Measurements from ENCODE around the gene NRXN3.

The NRXN3 gene

DNA sequence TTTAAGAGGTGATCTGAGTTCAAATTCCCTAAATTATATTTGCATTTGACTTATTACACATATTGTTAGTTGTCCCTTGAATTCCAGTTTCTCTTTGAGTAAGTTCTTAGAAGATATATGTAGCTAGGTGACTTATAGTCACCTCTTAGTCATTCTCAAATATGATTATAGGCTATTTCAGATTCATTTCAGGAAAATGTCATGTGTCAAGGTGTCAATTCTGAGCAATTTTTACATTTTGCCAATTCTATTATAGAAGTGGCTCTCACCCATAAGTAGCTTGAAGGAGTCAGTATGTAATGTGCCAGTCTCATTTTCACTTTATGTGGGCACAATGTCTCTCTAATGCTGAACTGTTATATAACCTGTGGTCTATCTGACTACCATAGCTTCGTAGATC, 1417.7 kb downstream of the NRXN3 start:
- Histone ChIP-seq H3K4me1 (ENCODE audit: control insufficient read depth, insufficient read depth, low read length, unreplicated experiment) (peaks cover 49% of the 10 kb centered on the region), H3K79me2 (ENCODE audit: control insufficient read depth, insufficient read depth, low read length, unreplicated experiment) (no peaks in the 10 kb centered on the region), H3K27me3 (ENCODE audit: insufficient read depth, low read length) (no peaks in the 10 kb centered on the region), H3K36me3 (ENCODE audit: insufficient read depth, low read length) (no peaks in the 10 kb centered on the region), H3K4me3 (ENCODE audit: low read depth, low read length) (no peak overlapping the region), H2AFZ (ENCODE audit: low read length, unreplicated experiment) (peak overlapping the region; percentile 17), H3K27ac (ENCODE audit: low read depth, low read length) (no peak overlapping the region)

DNA sequence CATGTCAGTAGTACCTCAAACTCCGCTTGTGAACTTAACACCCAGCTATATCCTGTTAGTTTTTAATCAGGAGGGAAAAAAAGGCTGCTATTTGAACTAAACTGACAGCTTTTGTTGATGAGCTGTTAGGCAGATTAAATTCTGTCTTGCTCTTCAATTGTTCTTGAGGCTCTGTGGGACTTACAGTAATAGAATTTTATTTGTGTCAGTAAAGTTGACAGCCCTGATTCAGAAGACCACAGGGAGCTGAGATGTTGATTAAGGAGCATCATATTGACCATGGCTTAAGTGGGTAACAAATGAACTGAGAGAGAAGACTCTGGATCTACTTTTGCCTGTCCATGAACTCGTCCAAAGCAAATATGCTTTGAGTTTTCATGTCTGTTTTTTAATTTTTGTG, 1418.2 kb downstream of the NRXN3 start:
- H3K27me3 ChIP-seq (ENCODE audit: insufficient read depth, low read length): no peaks in the 10 kb centered on the region
- H3K4me1 ChIP-seq (ENCODE audit: control insufficient read depth, insufficient read depth, low read length, unreplicated experiment): peaks cover 45% of the 10 kb centered on the region
- no peaks in the 10 kb centered on the region for H3K36me3 ChIP-seq (ENCODE audit: insufficient read depth, low read length)
- H3K27ac ChIP-seq (ENCODE audit: low read depth, low read length): no peak overlapping the region
- no peaks in the 10 kb centered on the region for H3K79me2 ChIP-seq (ENCODE audit: control insufficient read depth, insufficient read depth, low read length, unreplicated experiment)
- H3K4me3 ChIP-seq (ENCODE audit: low read depth, low read length): no peak overlapping the region
- peak overlapping the region; percentile 17 for H2AFZ ChIP-seq (ENCODE audit: low read length, unreplicated experiment)

DNA sequence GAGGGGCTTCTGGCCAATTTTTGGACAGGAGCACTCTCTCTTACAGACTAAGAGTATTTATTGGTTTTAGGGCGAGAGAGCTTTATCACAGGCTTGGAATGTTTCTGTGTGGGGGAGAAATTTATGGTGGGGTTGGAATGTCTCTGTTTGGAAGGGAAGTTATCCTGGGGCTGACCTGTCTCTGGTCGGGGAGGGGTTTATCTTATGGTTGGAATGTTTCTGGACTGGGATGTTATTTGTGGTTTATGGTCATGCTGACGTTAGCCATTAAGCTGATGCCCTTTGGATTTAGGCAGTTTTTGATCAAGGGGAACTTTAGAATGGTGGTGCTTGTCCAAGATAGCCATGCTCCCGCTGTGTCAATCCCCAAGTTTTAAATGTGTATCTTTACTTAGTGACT, 1426.4 kb downstream of the NRXN3 start:
- H3K4me3 ChIP-seq (ENCODE audit: low read depth, low read length): peak overlapping the region; percentile 6; the same call in 1 of the 2 replicates
- no peaks in the 10 kb centered on the region for H3K27me3 ChIP-seq (ENCODE audit: insufficient read depth, low read length)
- H2AFZ ChIP-seq (ENCODE audit: low read length, unreplicated experiment): peak overlapping the region; percentile 10
- H3K36me3 ChIP-seq (ENCODE audit: insufficient read depth, low read length): no peaks in the 10 kb centered on the region
- H3K4me1 ChIP-seq (ENCODE audit: control insufficient read depth, insufficient read depth, low read length, unreplicated experiment): peaks cover 34% of the 10 kb centered on the region
- H3K27ac ChIP-seq (ENCODE audit: low read depth, low read length): peak overlapping the region; percentile 76
- H3K79me2 ChIP-seq (ENCODE audit: control insufficient read depth, insufficient read depth, low read length, unreplicated experiment): no peaks in the 10 kb centered on the region

DNA sequence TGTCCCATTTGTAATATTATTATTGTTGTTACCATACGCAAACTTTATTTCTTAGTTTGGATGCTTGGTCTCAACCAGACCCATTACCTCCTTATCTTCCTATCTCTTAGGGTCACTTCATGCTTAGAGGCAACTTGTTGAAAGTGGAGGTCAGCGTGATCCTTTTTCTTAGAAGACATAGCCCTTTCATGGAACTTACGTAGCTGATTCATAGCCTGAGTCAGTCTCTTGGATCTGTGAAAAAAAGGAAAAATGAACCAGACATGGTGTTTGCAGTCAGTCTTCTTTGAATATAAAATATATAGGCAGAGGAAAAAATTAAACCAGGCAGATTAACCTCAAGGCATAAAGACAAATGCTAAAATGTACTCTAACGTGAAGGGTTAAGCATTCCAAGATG, 1427.4 kb downstream of the NRXN3 start:
- Histone ChIP-seq H3K4me3 (ENCODE audit: low read depth, low read length) (peak overlapping the region; percentile 6; the same call in 1 of the 2 replicates), H2AFZ (ENCODE audit: low read length, unreplicated experiment) (peak overlapping the region; percentile 10), H3K27me3 (ENCODE audit: insufficient read depth, low read length) (no peaks in the 10 kb centered on the region), H3K79me2 (ENCODE audit: control insufficient read depth, insufficient read depth, low read length, unreplicated experiment) (no peaks in the 10 kb centered on the region), H3K4me1 (ENCODE audit: control insufficient read depth, insufficient read depth, low read length, unreplicated experiment) (peaks cover 34% of the 10 kb centered on the region), H3K27ac (ENCODE audit: low read depth, low read length) (peak overlapping the region; percentile 76), H3K36me3 (ENCODE audit: insufficient read depth, low read length) (no peaks in the 10 kb centered on the region)

DNA sequence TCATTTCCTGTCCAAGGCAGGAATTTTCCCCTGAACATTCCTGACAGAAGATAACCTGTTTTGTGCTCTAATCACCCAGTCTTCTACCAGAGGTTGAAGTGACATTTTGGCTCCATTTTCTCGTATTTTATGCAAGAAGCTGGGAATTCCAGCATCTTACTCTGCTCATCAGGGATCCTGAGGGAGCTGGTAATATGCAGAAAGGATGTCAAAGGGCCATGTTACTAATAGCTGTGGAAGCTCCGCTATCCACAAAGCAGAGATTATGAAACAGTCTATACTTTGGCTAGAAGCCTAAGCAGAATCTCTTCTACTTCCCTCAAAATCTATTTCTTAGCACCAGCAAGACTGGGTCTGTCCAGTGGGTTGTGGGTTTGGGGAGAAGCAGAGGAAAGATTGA, 1428.2 kb downstream of the NRXN3 start:
- Histone ChIP-seq H2AFZ (ENCODE audit: low read length, unreplicated experiment) (no peak overlapping the region), H3K4me1 (ENCODE audit: control insufficient read depth, insufficient read depth, low read length, unreplicated experiment) (peaks cover 34% of the 10 kb centered on the region), H3K27me3 (ENCODE audit: insufficient read depth, low read length) (no peaks in the 10 kb centered on the region), H3K27ac (ENCODE audit: low read depth, low read length) (peak overlapping the region; percentile 76), H3K79me2 (ENCODE audit: control insufficient read depth, insufficient read depth, low read length, unreplicated experiment) (no peaks in the 10 kb centered on the region), H3K4me3 (ENCODE audit: low read depth, low read length) (peak overlapping the region; percentile 43; the same call in 1 of the 2 replicates), H3K36me3 (ENCODE audit: insufficient read depth, low read length) (no peaks in the 10 kb centered on the region)

DNA sequence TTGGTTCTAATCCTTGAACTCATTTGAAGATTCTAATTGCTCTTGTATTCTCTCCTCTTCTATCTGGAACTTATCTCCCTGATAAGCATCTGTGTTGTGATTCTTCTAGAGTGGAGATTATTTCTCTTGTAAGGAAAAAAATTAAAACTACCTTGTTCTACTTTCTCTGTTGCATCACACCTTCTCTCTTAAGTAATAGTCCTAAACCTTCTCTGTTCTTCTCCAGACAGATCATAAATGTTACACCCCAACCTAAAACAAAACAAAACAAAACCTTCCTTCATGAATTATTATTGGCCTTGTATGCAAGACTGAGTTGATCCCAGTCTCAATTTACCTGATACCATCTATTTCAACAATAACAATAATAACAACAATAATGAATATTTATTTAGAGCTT, 1429.1 kb downstream of the NRXN3 start:
- Histone ChIP-seq H2AFZ (ENCODE audit: low read length, unreplicated experiment) (no peak overlapping the region), H3K36me3 (ENCODE audit: insufficient read depth, low read length) (no peaks in the 10 kb centered on the region), H3K27ac (ENCODE audit: low read depth, low read length) (peak overlapping the region; percentile 76), H3K4me3 (ENCODE audit: low read depth, low read length) (no peak overlapping the region), H3K4me1 (ENCODE audit: control insufficient read depth, insufficient read depth, low read length, unreplicated experiment) (peaks cover 34% of the 10 kb centered on the region), H3K79me2 (ENCODE audit: control insufficient read depth, insufficient read depth, low read length, unreplicated experiment) (no peaks in the 10 kb centered on the region), H3K27me3 (ENCODE audit: insufficient read depth, low read length) (no peaks in the 10 kb centered on the region)

DNA sequence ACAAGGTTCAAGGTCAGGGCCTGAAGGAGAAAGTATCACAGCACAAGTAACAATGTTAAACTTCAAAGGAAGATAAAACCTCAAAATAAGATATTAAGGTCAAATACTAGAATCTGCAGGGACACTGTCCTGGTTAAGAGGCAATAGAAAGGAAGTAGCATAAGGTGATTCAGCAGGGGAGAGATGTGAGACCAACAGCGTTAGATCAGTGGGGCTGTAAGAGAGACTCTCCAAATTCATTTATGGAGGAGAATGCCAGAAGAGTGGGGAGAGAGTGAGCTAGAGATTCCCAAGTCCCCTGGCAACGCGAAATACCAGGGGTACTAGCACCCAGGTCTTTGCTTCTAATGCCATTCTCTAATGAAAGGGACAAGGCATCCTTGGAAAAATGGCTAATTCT, 1430.2 kb downstream of the NRXN3 start:
- Histone ChIP-seq H3K27me3 (ENCODE audit: insufficient read depth, low read length) (no peaks in the 10 kb centered on the region), H3K27ac (ENCODE audit: low read depth, low read length) (no peak overlapping the region), H2AFZ (ENCODE audit: low read length, unreplicated experiment) (no peak overlapping the region), H3K79me2 (ENCODE audit: control insufficient read depth, insufficient read depth, low read length, unreplicated experiment) (no peaks in the 10 kb centered on the region), H3K36me3 (ENCODE audit: insufficient read depth, low read length) (no peaks in the 10 kb centered on the region), H3K4me3 (ENCODE audit: low read depth, low read length) (no peak overlapping the region), H3K4me1 (ENCODE audit: control insufficient read depth, insufficient read depth, low read length, unreplicated experiment) (peaks cover 34% of the 10 kb centered on the region)

DNA sequence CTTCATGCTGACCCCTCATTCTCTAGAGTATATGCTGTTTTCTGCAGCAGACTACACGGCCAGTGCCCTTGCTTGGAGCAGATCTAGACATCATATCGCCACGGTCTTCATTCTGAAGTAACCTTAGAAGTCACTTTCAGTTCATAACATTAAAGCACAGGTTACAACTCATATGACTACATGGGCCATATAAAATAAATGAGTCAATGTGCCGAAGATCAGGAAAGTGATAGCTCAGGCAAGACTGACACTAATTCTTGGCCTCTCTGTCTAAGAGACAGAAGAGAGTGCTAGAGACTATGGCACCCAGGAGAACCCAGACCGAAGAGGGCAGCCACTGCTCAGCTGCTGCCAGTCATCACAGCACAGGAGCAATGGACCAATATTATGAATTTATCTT, 1431.4 kb downstream of the NRXN3 start:
- H3K27ac ChIP-seq (ENCODE audit: low read depth, low read length): no peak overlapping the region
- H3K36me3 ChIP-seq (ENCODE audit: insufficient read depth, low read length): no peaks in the 10 kb centered on the region
- H2AFZ ChIP-seq (ENCODE audit: low read length, unreplicated experiment): no peak overlapping the region
- H3K4me3 ChIP-seq (ENCODE audit: low read depth, low read length): no peak overlapping the region
- H3K79me2 ChIP-seq (ENCODE audit: control insufficient read depth, insufficient read depth, low read length, unreplicated experiment): no peaks in the 10 kb centered on the region
- no peaks in the 10 kb centered on the region for H3K27me3 ChIP-seq (ENCODE audit: insufficient read depth, low read length)
- peaks cover 27% of the 10 kb centered on the region for H3K4me1 ChIP-seq (ENCODE audit: control insufficient read depth, insufficient read depth, low read length, unreplicated experiment)

DNA sequence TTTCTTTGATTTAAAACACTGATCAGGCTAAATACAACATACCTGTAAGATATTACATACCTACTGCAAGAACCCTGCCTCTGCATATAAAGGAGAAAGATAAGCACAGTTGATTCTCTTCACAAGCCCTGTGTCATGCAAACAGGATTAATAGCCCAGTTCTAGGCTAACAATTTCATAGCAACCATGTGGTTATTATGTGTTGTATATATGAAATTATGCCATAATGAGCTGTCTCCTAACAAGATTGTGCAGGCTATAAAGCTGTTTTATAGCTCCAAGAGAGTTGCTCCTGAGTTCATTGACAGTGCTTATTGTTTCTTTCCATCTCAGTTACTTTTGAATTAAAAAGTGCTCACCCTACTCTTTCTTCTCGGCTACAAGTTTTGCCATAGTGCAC, 1431.9 kb downstream of the NRXN3 start:
- H3K27me3 ChIP-seq (ENCODE audit: insufficient read depth, low read length): no peaks in the 10 kb centered on the region
- H3K79me2 ChIP-seq (ENCODE audit: control insufficient read depth, insufficient read depth, low read length, unreplicated experiment): no peaks in the 10 kb centered on the region
- peaks cover 23% of the 10 kb centered on the region for H3K4me1 ChIP-seq (ENCODE audit: control insufficient read depth, insufficient read depth, low read length, unreplicated experiment)
- no peak overlapping the region for H3K4me3 ChIP-seq (ENCODE audit: low read depth, low read length)
- no peak overlapping the region for H3K27ac ChIP-seq (ENCODE audit: low read depth, low read length)
- no peaks in the 10 kb centered on the region for H3K36me3 ChIP-seq (ENCODE audit: insufficient read depth, low read length)
- H2AFZ ChIP-seq (ENCODE audit: low read length, unreplicated experiment): no peak overlapping the region

DNA sequence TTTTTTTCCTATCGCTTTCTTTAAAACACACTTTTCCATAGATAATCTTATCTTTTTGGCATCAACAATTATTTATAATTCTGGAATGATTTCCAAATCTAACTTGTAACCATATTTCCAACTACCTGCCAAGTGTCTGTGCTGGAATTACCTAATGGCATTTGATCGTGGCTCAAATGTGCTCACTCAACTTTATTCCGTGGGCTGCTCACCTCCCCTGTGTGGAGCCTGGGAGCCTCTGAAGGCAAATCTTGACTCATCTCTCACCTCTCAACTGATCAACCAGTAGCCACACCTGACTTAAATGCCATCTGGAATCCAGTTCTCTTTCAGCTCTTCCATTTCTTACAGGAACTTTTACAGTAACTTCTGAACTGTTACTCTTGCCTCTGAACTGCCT, 1432.6 kb downstream of the NRXN3 start:
- Histone ChIP-seq H3K27me3 (ENCODE audit: insufficient read depth, low read length) (no peaks in the 10 kb centered on the region), H2AFZ (ENCODE audit: low read length, unreplicated experiment) (no peak overlapping the region), H3K4me3 (ENCODE audit: low read depth, low read length) (no peak overlapping the region), H3K79me2 (ENCODE audit: control insufficient read depth, insufficient read depth, low read length, unreplicated experiment) (no peaks in the 10 kb centered on the region), H3K4me1 (ENCODE audit: control insufficient read depth, insufficient read depth, low read length, unreplicated experiment) (peaks cover 16% of the 10 kb centered on the region), H3K27ac (ENCODE audit: low read depth, low read length) (no peak overlapping the region), H3K36me3 (ENCODE audit: insufficient read depth, low read length) (no peaks in the 10 kb centered on the region)

DNA sequence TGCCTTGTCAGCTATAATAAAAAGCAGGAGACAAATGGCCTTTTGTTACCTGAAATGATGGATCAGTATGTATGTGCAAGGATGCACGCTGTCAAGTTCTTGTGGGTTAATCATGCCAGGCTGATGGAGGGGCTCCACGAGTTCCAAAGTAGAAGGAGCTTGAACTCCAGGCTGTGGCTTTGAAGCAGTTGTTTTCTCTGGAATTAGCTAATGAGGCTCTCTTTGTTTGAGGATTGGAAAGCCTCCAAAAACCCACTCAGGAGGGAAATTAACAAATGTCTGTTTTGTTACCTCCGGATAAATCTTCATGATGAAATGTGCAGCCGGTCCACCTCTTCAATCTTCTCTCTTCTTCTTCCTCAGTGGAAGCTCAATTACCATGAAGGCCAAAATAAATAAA, 1435.7 kb downstream of the NRXN3 start:
- Histone ChIP-seq H2AFZ (ENCODE audit: low read length, unreplicated experiment) (no peak overlapping the region), H3K4me1 (ENCODE audit: control insufficient read depth, insufficient read depth, low read length, unreplicated experiment) (no peaks in the 10 kb centered on the region), H3K4me3 (ENCODE audit: low read depth, low read length) (no peak overlapping the region)

More for the DNA sequence above, 1435.7 kb downstream of the NRXN3 start:
- Histone ChIP-seq H3K27me3 (ENCODE audit: insufficient read depth, low read length) (no peaks in the 10 kb centered on the region), H3K36me3 (ENCODE audit: insufficient read depth, low read length) (no peaks in the 10 kb centered on the region), H3K79me2 (ENCODE audit: control insufficient read depth, insufficient read depth, low read length, unreplicated experiment) (no peaks in the 10 kb centered on the region), H3K27ac (ENCODE audit: low read depth, low read length) (no peak overlapping the region)

Measured in ACC112 (cell line).